Frontal cortex (tissue), 4 donors: Measurements from ENCODE around the gene REXO5. TPM values are rescaled to one million over a fixed set of nuclear protein-coding genes. Genes with fewer than 3 reads are reported as not detected.
A peak's percentile ranks its signal among the peaks of the same experiment; 100 is the strongest.

Experiments used
- DNase-seq, 2 donors: peaks; one replicate each; pipeline ENCODE4 v3.0.0; 2012; ENCODE audit warnings: low spot score in 2 of 2
- FAIRE-seq: peaks from 2 replicates; lab custom pipeline; 2012; peaks lifted over from hg19 to GRCh38; lab: Jason Lieb, UNC
- total RNA-seq: library from RNA; depleted of rRNA; stranded (reverse); fragments of >200 nt; gene quantifications from one replicate; pipeline ENCODE4 v1.2.3, GENCODE V29; 2014
- donor health status: control.
- donor health status: control.
- donor health status: control.

REXO5 gene
- total RNA-seq, 1 donor from 2014 or later: 7.7 TPM

DNA sequence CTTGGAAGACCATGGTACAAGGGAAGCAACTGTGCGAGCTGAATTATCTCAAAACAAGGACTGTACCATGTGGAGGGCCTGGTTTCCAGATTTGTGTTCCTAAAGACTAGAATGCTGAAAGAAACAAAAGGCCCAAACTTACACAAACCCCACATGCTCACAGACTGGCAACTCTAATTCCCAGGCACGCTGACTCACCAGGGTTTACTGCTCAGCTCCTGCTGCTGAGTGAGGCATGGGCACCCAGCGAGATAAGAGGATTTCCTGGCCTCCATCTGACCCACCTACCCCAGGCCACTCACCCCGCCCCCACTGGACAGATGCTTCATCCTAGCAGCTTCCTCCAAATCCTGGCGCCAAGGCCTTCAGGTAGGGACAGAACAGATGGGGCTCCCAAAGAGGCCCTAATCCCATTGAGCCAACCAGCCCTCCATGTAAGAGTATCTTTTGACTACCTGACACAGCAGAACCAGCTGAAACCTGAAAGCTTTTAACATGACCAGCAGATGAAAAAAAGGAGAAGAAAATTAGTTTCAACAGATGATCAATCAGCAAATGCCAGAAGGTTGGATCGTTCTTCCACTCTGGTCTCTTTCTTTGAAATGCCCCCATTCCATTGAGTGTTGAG is 59.9 kb downstream of the REXO5 start:
- no peak for FAIRE-seq
- no peak for DNase-seq

DNA sequence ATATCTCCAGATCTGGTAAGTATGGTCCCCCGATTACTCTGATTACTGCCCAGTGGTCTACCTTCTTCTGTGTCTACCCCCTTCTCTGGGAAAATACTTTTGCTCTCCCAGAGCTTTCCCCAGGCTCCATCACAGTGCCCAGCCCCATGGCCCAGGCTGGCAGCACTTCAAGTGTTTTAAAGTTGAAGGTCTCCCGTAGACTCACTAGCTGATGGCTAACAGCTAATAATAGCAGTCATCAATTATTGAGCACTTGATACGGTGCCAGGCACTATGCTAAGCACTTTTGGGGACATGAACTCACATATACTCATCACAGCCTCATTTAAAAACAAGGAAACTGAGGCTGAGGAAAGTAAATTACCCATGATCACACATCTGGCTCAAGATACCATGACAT is 60.5 kb downstream of the REXO5 start:
- no peak for FAIRE-seq
- no peak for DNase-seq

GRCh38 chr16:20867585-20867984 is 61.3 kb downstream of the REXO5 start:
- FAIRE-seq: no peak
- no peak for DNase-seq

DNA sequence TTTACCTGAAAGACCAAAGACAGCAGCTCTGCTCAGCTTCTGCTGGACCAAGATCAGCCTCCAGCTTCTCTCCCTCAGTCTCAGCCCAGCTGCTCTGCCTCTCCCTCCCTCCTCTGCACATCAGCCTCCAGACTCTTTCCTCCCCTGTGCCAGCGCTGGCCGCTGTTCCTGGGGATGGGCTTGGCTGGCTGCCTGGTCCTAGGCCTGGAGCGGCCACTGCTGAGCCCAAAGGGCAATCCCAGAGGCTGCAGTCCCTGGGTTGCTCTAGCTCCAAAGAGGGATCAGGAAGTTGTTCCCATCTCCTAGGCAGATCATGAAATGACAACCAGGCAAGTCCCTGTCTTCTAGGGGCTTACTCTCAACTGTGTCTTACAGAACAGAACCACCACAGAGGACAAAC is 62.6 kb downstream of the REXO5 start:
- FAIRE-seq (no peak), DNase-seq (peak; percentile 31 to 51)

DNA sequence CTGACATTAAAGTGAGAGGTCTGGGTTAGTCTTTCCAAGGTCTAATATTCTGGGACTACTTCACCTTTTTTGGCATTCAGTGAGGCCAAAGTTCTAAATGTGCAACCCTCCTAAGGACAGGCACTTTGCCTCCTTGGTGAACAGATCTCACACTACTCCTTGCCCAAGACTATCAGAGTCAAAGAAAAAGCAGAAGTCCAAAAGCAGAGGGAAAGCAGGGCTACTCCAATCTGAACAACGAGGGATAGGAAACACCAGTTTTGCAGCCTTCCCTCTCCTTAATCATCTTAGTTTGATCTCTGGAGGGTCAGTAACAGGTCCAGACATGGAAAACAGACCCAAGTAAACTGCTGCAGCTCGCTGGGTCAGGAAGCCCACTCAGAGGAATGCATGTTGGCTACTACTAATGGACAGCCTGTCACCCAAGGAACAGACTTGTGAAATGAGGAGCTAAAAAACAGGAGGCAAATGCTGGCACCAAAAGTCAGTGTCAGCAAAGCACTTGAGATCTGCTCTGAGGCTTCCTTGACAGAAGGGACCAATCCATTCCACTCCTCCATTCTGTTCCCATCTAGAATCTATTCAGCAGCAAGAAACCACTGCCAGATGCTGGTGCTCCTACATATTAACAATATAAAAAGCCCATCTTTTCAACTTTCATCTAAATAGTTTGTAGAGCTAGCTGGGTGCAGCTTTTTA is 63.9 kb downstream of the REXO5 start:
- DNase-seq: no peak
- no peak for FAIRE-seq

DNA sequence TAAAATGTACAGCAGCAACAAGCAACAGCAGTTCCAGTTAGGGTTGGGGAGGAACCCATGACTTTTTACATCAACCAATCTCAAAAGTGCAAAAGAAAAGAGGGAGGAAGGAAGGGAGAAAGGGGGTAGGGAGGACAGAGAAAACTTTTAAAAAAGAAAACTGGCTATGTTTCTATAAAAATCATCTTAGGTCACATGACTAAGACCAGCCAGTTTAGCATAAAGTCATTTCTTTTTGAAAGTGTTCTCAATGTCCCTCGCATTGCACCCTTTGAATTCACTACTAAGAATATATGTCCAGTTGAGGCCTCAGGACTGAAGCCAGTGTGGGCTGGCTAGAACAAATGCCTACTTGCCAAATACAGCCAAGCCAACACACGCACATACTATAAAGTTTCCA is 64.9 kb downstream of the REXO5 start:
- FAIRE-seq: no peak
- DNase-seq: no peak

- DNase-seq: no peak
- FAIRE-seq: no peak
Measured at GRCh38 chr16:20871941-20872815, 65.9 kb downstream of the REXO5 start.

DNA sequence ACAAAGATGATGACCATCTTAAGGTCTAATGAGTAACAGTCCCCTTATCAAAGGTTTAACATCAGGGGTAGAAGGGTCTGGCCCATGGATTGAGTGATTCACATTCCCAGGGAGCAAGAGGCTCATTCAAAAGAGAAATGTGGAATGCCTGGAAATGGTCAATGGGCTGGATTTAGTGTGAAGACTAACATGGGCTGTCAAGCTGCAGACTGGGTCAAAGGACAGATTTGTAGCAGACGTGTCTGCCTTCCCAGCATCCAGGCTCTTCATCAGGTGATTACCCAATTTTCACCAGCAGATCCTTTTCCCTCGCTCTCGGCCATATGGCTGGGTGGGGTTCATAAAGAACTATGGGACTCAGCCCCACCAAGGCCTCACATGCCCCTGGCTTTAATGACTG is 67.0 kb downstream of the REXO5 start:
- FAIRE-seq: no peak
- DNase-seq: no peak

DNA sequence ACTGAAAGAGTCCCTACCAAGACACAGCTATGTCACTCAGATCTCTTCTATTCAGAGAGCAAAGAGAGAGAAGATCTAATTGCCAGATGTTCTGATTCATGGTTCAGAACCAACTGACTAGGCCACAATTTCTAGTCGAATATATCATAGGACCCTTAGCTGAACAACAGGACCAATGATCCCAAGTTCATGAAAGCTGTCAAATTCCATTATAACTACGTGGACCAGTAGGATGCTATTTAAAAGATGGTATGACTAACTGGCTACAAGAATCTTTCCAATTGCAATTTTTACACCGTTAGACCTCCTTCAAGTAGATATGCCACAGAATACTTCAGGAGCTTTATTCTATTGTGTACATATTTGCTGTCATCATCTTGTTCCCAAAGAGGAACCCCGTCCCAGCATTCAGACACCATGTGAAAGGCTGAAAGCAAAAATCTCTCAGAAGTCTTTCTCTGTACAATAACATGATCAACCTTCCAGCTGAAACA is 67.8 kb downstream of the REXO5 start:
- DNase-seq (no peak), FAIRE-seq (no peak)

- no peak for FAIRE-seq
- no peak for DNase-seq
Measured at GRCh38 chr16:20875355-20875650, 69.0 kb downstream of the REXO5 start.

- no peak for FAIRE-seq
- no peak for DNase-seq
Measured at GRCh38 chr16:20878682-20879147, 72.4 kb downstream of the REXO5 start.

GRCh38 chr16:20879175-20880040 is 73.1 kb downstream of the REXO5 start:
- DNase-seq (no peak), FAIRE-seq (no peak)

DNA sequence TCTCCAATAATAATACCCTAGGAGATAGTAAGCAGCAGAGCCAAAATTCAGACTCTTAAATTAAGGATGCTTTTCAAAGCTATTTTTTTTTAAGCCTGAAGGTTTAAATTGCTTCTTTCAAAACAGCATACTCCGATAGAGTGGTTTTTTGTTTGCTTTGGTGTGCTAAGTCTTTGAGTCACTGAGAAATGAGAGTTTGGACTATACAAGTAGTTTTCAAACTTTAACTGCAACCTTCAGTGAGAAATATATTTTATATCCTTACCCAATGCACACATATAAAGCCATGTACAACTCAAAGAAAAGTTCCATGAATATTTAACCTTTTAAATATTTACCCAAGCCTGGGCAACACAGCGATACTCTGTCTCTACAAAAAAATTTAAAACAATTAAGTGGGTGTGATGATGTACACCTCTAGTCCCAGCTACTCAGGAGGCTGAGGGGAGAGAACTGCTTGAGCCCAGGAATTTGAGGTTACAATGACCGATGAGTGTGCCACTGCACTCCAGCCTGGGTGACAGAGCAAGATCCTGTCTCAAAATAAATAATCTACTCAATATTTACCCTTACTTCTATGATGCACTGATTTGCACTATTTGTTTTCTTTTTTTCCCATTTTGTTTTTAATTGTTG is 74.7 kb downstream of the REXO5 start:
- DNase-seq: no peak
- FAIRE-seq: no peak

DNA sequence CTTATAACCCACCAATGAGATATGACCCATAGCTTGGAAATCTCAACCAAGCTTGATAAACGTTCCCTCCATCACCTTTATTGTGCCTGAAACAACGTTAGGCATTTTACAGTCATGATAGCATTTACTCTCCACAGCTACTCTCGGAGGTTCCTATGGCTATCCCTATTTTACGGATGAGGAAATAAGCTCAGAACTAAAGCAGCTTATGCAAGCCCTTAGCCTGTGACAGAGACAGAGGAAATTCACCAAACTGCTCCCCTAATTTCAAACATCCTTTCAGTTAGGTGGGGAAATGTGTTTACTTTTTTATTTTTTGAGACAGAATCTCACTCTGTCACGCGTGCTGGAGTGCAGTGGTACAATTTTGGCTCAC is 75.2 kb downstream of the REXO5 start:
- DNase-seq (no peak), FAIRE-seq (no peak)

GRCh38 chr16:20883554-20884239 is 77.4 kb downstream of the REXO5 start:
- FAIRE-seq: no peak
- DNase-seq: no peak

- no peak for DNase-seq
- no peak for FAIRE-seq
Measured at GRCh38 chr16:20884240-20884556, 77.9 kb downstream of the REXO5 start.

DNA sequence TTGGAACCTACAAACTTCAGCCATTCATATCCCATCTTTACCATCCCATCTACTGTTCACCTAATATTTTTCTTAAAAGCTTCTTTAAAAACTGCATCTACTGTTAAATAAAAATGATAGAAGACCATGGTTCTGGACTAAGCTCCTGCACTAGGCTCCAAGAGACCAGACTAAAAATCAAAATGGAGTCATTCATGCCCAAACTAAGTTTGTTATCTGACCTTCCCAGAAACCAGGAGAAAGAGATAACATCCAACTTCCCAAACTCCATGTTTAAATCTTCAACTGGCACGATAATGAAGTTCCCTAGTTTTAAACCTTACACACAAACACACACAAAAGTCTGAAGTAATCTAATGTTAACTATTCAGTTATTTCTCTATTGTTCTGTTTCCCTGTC is 80.0 kb downstream of the REXO5 start:
- no peak for FAIRE-seq
- no peak for DNase-seq

DNA sequence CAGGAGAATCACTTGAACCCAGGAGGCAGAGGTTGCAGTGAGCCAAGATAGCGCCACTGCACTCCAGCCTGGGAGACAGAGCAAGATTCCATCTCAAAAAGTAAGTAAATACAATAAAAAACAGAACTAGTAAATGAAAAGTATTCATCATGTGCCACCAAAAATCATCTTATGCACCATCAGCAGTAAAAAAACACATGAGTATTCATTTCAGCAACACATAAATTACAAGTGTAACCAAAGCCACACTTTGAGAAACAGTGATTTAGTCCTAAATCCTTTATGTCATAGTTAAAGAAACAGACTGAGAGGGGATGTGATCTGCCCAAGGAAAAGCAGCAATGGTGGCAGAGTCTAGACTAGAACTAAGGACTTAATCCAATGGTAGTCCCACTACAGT is 80.9 kb downstream of the REXO5 start:
- FAIRE-seq (no peak), DNase-seq (no peak)

DNA sequence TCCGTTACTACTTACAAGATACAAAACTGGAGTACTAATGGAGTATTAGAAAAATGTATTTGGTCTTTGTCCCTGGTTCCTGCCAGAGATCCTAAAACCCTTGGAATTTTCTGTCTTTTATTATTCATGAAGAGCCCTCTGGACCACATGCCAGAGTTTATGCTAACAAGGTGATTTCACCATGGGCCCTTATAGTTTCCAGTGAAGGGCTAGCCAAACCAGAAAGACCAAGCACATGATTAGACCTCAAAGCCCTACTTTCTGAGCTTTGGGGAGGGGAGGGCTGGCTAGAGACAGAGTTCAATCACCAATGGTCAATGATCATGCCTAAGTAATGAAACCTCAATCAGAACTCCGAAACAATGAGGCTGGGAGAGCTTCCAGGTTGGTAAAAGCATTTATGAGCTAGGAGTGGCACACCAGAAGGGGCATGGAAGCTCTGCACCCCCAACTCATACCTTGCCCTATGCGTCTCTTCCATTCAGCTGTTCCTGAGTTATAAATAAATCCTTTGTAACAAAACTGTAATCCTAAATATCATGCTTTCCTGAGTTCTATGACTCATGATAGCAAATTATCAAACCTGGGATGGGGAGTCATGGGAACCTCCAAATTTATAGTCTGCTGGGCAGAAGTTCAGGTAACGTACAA is 83.4 kb downstream of the REXO5 start:
- FAIRE-seq: no peak

More for the DNA sequence above, 83.4 kb downstream of the REXO5 start:
- no peak for DNase-seq
